ENCODE results near the gene MYO9A.
"Not testable (repeated sequence)": the region's sequence is repeated elsewhere in the genome, so short reads cannot be mapped to it uniquely, and the experiment has no call there.

Gene MYO9A

DNA sequence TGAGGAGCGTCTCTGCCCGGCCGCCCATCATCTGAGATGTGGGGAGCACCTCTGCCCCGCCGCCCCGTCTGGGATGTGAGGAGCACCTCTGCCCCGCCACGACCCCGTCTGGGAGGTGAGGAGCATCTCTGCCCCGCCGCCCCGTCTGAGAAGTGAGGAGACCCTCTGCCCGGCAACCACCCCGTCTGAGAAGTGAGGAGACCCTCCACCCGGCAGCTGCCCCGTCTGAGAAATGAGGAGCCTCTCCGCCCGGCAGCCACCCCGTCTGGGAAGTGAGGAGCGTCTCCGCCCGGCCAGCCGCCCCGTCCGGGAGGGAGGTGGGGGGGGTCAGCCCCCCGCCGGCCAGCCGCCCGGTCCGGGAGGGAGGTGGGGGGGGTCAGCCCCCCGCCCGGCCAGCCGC is 17.4 kb downstream of the MYO9A start:
- not testable (repeated sequence) for DNase-seq

GRCh38 chr15:72099155-72099554 is 18.8 kb downstream of the MYO9A start:
- intact Hi-C loops (cut with DNase I): no loop called here
- no peak for DNase-seq

More for the DNA sequence above, 17.4 kb downstream of the MYO9A start:
- intact Hi-C loops (cut with DNase I): not testable (repeated sequence)

DNA sequence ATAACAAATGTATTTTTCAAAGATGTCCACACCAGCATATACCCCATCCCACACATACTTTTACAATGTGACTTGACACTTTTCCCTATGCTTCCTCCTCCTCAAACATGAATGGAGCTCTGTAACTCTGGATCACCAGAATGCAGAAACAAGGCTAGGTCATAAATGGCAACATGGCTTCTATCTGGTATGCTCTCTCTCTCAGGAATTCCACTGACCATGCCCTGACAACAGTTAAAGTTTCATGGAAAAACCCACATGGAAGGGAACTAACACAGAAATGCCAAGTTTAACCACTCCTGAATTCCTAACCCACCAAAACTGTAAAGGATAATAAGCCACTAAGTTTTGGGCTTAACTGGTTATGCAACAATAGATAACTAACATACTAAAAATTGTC is 19.9 kb downstream of the MYO9A start:
- intact Hi-C loops (cut with DNase I): no loop called here
- no peak for DNase-seq

DNA sequence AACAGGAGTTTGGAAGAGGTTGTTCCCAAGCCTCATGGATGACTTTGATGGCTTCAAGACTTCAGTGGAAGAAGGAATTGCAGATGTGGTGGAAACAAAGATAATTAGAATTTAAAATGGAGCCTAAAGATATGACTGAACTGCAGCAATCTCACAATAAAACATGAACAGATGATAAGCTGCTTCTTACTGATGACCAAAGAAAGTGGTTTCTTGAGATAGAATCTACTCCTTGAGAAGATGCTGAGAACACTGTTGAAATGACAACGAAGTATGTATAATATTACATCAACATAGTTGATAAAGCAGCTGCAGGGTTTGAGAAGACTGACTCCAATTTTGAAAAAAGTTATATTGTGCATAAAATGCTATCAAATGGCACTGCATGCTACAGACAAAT is 21.2 kb downstream of the MYO9A start:
- no peak for DNase-seq
- intact Hi-C loops (cut with DNase I): no loop called here

GRCh38 chr15:72092691-72093090 is 25.3 kb downstream of the MYO9A start:
- DNase-seq: no peak
- intact Hi-C loops (cut with DNase I): no loop called here

- no peak for DNase-seq
- intact Hi-C loops (cut with DNase I): no loop called here
These were observed 25.9 kb downstream of the MYO9A start for GRCh38 chr15:72092006-72092405.

DNA sequence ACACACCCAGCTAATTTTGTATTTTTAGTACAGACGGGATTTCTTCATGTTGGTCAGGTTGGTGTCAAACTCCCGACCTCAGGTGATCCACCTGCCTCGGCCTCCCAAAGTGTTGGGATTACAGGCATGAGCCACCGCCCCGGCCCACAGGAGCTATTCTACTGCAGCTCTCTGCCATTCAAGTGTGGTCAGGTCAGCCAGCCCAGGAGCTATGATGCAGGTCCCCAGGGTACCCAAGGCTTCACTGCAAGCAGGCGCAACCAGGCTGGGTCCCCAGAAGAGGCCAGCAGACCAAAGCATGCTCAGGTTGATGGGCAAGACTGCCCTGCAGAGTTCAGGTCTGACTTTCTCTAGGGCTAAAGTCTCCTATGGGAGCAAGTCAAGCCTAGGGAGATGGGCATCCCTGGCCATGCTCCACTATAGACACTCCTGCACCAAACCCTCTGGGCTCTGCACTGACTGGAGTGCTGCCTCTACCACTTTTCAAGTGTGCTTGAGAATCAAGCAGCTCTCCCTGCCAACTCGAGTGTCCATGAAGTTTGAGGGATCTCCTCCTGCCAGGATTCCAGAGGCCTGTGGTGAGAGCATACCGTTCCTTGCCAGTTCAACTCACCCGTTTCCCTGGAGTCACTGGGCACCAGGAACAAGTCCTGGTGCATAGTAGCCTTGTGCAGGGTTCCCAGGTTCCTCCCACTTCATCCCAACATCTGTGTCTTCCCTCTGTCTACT is 30.9 kb downstream of the MYO9A start:
- DNase-seq: no peak
- intact Hi-C loops (cut with DNase I): no loop called here

DNA sequence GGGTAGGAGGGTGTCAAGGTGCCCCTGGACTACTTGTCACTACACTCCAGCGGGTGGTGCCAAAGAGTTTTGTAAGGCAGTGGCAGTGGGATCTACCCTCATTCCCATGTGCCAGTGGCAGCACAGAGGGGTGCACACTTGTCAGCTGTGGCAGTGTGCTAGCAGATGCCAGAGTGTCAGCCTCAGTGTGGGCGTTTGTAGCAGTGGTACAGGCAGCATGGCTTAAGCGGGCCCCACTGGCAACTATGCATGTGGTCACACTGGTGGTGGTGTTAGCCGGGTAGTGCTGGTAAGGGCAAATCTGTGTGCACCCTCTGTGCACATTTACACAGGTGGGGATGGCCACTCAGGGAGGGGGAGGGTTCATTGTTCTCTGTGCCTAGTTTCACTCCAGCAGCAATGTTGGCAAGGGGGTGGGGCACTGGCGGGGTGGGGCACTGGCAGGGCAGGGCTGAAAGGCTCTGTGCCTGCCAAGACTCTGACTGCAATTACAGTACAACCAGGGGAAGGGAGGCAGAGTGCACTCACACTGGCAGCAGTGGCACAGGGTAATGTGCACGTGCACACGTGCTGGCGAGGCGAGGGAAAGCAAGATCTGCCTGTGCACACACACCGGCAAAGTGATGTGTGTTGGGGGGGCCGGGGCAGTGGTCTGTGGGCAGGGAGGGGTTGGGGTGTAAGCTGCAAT is 31.8 kb downstream of the MYO9A start:
- intact Hi-C loops (cut with DNase I): no loop called here
- DNase-seq: no peak

DNA sequence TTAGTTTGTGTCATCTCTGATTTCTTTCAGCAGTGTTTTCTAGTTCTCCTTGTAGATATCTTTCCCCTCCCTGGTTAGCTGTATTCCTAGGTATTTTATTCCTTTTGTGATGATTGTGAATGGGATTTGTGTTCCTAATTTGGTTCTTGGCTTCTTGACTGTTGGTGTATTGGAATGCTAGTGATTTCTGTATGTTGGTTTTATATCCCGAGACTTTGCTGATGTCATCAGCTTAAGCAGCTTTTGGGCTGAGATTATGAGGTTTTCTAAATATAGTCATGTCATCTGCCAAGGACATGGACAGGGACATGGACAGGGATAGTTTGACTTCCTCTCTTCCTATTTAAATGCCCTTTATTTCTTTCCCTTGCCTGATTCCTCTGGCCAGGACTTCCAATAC is 35.8 kb downstream of the MYO9A start:
- intact Hi-C loops (cut with DNase I): no loop called here

GRCh38 chr15:72078887-72079286 is 39.1 kb downstream of the MYO9A start:
- no peak for DNase-seq
- intact Hi-C loops (cut with DNase I): no loop called here

More for the DNA sequence above, 35.8 kb downstream of the MYO9A start:
- no peak for DNase-seq

GRCh38 chr15:72077950-72078349 is 40.0 kb downstream of the MYO9A start:
- intact Hi-C loops (cut with DNase I): no loop called here
- DNase-seq: no peak

DNA sequence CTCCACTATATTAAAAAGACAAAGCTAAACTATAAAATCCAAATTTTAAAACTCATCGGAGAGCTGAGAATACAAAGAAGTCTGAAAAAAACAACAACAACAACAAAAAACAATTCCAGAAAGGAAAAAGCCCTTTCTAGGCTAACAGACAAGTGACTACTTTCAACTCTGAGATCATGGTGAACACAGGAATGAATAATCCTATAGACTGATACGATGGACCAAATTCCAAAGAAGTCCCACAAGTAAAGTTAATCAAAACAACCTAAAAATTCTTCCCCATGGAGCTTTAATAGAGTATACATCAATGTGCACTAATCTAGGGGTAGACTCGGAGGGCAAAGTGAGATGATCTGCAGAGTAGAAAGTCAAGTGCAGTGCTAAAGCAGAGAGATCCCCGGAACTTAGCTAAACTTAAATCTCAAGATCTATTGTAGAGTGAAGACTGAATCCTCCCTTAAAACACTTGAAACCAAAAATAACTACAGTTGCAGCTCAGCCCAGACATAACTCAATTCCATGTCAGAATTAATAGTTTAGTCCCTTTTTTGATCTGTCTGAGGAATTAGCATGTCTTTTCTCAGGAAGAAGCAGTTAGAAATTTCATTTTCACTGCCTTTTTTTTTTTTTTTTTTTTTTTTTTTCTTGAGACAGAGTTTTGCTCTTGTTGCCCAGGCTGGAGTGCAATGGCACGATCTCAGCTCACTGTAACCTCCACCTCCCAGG is 43.5 kb downstream of the MYO9A start:
- DNase-seq: no peak
- intact Hi-C loops (cut with DNase I): no loop called here

- DNase-seq; intact Hi-C loops (cut with DNase I): not testable (repeated sequence)
These were observed 46.5 kb downstream of the MYO9A start for GRCh38 chr15:72071448-72071825.

- intact Hi-C loops (cut with DNase I): no loop called here
- no peak for DNase-seq
These were observed 47.0 kb downstream of the MYO9A start for GRCh38 chr15:72070817-72071447.

DNA sequence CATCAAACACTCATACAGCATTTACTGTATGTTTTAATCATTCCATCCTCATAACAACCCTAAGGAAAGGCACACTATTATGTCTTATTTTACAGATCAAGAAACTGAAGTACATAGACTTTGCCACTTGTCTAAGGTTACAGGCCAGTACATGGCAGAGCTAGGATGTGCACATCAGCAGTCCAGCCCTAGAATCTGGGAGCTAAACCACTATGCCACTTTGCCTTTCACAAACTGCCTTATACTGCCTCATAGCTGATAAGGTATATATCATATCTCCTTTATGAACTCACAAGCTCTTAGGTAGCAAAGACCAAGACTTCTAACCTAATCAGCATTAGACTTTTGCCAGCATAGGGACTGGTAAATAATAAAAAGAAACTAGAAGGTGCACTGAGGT is 49.1 kb downstream of the MYO9A start:
- intact Hi-C loops (cut with DNase I): no loop called here
- no peak for DNase-seq

DNA sequence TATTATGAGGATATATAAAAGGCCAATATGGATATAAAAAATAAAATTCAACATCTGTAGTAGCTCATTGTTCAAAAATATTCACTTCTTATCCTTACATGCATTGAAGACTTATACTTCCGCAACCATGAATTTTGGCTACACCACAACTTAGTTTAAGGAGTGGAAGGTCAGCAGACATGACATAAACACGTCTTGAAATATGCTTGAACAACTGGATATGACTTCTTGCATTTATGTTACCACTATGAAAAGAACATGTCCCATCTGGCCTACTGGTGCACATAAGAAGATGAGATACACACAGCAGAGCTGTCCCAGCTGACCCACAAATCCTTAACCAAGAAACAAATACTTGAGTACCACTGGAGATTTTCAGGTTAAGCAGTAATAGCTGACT is 52.1 kb downstream of the MYO9A start:
- DNase-seq: no peak
- intact Hi-C loops (cut with DNase I): no loop called here

GRCh38 chr15:72063186-72063585 is 54.8 kb downstream of the MYO9A start:
- no peak for DNase-seq
- intact Hi-C loops (cut with DNase I): no loop called here

DNA sequence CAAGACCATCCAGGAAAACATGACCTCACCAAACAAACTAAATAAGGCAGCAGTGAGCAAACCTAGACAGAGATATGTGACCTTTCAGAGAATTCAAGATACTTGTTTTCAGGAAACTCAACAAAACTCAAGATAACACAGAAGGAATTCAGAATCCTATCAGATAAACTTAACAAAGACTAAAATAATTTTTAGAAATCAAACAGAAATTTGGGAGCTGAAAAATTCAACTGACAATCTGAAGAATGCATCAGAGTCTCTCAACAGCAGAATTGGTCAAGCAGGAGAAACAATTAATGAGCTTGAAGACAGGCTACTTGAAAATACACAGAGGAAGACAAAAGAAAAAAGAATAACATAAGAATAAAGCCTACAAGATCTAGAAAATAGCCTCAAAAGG is 55.6 kb downstream of the MYO9A start:
- intact Hi-C loops (cut with DNase I): no loop called here
- DNase-seq: no peak

GRCh38 chr15:72060687-72061250 is 57.2 kb downstream of the MYO9A start:
- DNase-seq: no peak
- intact Hi-C loops (cut with DNase I): no loop called here

GRCh38 chr15:72058585-72058984 is 59.4 kb downstream of the MYO9A start:
- intact Hi-C loops (cut with DNase I): no loop called here

GRCh38 chr15:72057548-72058091 is 60.3 kb downstream of the MYO9A start:
- intact Hi-C loops (cut with DNase I): no loop called here

More at GRCh38 chr15:72058585-72058984, 59.4 kb downstream of the MYO9A start:
- DNase-seq: no peak

More at GRCh38 chr15:72057548-72058091, 60.3 kb downstream of the MYO9A start:
- DNase-seq: no peak
